Endothelial cell of umbilical vein (primary cell): ENCODE measurements around the gene POMC.

Experiments
- CTCF ChIP-seq, 2 donors: IDR thresholded peaks; 1 replicate in 1 of 2; 2 replicates in 1 of 2; pipeline ENCODE4 v1.5.1; 2011; ENCODE audit warnings: low read length in 2 of 2, mild to moderate bottlenecking in 2 of 2, moderate library complexity in 2 of 2, control low read depth in 1 of 2, inconsistent platforms in 1 of 2, low read depth in 1 of 2; ENCODE audit not compliant: insufficient read depth in 1 of 2; ENCODE audit errors: extremely low read depth in 1 of 2
- EZH2 ChIP-seq: IDR thresholded peaks from 2 replicates; pipeline ENCODE4 v1.6.1; 2012; ENCODE audit warnings: borderline replicate concordance, low read depth, mild to moderate bottlenecking, moderate library complexity, low read length, inconsistent platforms; ENCODE audit not compliant: severe bottlenecking
- FOS ChIP-seq: IDR thresholded peaks from 2 replicates; pipeline ENCODE4 v1.6.1; 2011; ENCODE audit warnings: mild to moderate bottlenecking, low read length, moderate library complexity, borderline replicate concordance; ENCODE audit not compliant: insufficient read depth
- GATA2 ChIP-seq: IDR thresholded peaks from 2 replicates; pipeline ENCODE4 v1.7.0; 2011; ENCODE audit warnings: low read depth, mild to moderate bottlenecking, moderate library complexity, mixed read lengths, low read length; ENCODE audit not compliant: insufficient read length, insufficient read depth
- MYC ChIP-seq: IDR thresholded peaks from one replicate; pipeline ENCODE4 v1.6.1; 2011; ENCODE audit warnings: mild to moderate bottlenecking, low read depth, low read length
- POLR2A ChIP-seq: IDR thresholded peaks from 2 replicates; pipeline ENCODE4 v1.6.1; 2012; ENCODE audit warnings: low read depth, mild to moderate bottlenecking, control low read depth, low read length
- TF ChIP-seq, protein P1 (sequence below): IDR thresholded peaks from 2 replicates; pipeline ENCODE4 v1.6.1; 2011; ENCODE audit not compliant: insufficient read depth, insufficient read length

GRCh38 chr2:25127646-25128045, 40.7 kb downstream of the POMC start:
- TF ChIP-seq CTCF (IDR thresholded peaks at IDR 0.05; ENCODE audit: extremely low read depth in 1 of 2, insufficient read depth in 1 of 2, low read depth in 1 of 2, low read length in 2 of 2) (no peak), MYC (no peak), POLR2A (no peak), FOS (no peak), GATA2 (no peak), EZH2 (no peak)
- TF ChIP-seq, protein P1, sequence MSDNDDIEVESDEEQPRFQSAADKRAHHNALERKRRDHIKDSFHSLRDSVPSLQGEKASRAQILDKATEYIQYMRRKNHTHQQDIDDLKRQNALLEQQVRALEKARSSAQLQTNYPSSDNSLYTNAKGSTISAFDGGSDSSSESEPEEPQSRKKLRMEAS, result no peak
